Measurements from ENCODE around the gene UCP3.

DNA sequence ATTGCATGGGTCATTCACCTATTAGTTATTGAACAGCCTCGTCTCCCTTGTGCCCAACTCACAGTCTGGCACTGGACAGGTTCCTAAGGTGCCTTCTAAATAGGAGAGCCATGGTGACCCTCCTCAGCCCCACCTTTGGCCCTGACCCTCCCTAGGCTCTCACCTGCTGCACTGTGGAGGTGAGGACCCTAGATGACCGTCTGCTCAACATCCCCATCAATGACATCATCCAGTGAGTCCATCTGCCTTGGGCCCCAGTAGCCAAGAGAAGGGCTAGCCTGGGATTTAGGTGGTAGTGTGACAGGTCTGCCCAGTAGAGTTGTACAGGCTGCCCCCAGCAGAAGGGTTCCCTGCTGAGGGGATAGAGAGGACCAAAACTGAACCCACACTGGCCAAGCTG lies 39.8 kb downstream of the UCP3 start:
- TF ChIP-seq, protein P1, sequence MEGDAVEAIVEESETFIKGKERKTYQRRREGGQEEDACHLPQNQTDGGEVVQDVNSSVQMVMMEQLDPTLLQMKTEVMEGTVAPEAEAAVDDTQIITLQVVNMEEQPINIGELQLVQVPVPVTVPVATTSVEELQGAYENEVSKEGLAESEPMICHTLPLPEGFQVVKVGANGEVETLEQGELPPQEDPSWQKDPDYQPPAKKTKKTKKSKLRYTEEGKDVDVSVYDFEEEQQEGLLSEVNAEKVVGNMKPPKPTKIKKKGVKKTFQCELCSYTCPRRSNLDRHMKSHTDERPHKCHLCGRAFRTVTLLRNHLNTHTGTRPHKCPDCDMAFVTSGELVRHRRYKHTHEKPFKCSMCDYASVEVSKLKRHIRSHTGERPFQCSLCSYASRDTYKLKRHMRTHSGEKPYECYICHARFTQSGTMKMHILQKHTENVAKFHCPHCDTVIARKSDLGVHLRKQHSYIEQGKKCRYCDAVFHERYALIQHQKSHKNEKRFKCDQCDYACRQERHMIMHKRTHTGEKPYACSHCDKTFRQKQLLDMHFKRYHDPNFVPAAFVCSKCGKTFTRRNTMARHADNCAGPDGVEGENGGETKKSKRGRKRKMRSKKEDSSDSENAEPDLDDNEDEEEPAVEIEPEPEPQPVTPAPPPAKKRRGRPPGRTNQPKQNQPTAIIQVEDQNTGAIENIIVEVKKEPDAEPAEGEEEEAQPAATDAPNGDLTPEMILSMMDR (IDR thresholded peaks at IDR 0.05), result no peak
- no peak for TF ChIP-seq EP300 (IDR thresholded peaks at IDR 0.05; ENCODE audit: low read depth)
- no peak for TF ChIP-seq POLR2A (IDR thresholded peaks at IDR 0.05)
- TF ChIP-seq POLR2AphosphoS5 (IDR thresholded peaks at IDR 0.05), result no peak
